GM10248 (cell line): ENCODE measurements around the gene SLC25A48.

Experiments
- CTCF ChIA-PET: fragments of 300-600 bp; sonication (Branson Sonifier 250); formaldehyde crosslinking; extraction: SDS; loops from one replicate; lab custom pipeline; 2021; ENCODE audit warnings: antibody characterized with exemption; lab: Yijun Ruan, JAX
- POLR2A ChIA-PET: fragments of 350-650 bp; sonication (Branson Sonifier 250); formaldehyde crosslinking; extraction: SDS; loops from one replicate; lab custom pipeline; 2020; ENCODE audit warnings: antibody characterized with exemption; lab: Yijun Ruan, JAX
- DNase-seq: peaks from one replicate; pipeline ENCODE4 v3.0.0; 2012; ENCODE audit errors: extremely low spot score
- TF ChIP-seq, protein P1 (sequence below): IDR thresholded peaks from 2 replicates; pipeline ENCODE4 v1.5.1; 2012; ENCODE audit warnings: mild to moderate bottlenecking, low read depth; ENCODE audit errors: extremely low read depth, missing control alignments, control extremely low read depth

Gene SLC25A48

DNA sequence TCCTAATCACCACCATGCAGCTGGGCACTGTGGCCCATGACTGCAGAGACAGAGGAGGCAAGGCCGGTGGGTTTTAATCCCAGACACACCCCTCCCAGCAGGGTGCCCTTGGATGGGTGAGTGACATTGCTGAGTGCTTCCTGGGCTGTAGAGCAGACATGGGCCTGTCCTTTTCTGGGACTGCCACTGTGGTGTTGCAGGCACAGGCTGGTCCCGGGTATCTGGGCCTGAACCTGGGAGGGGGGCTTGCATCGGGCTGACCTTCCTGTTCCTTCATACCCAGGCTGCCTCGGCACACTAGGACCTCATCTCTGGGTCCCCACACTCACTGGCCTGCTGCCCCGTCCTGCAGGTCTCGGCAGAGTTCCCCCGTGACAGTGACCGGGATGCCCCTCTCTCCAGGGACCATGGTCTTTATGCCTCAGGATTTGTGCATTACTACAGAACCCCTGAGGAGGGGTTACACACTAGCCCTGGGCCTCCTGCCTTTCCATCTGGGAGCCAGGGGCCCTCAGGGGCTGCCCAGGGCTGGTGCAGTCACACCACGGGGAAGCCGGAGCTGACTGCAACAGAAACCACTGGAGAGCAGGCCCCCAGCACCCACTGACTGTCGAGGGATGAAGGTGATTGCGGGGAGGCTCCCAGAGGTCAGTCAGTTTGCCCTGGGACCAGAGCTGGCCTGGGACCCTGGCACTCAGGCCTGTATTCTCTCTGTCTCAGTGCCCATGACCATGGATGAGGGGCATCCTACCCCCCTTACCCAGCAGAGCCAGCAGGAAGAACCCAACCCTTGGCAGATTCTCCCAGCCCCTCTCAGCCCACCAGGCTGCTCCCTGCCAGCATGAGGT is 8.9 kb upstream of the SLC25A48 start:
- no peak for DNase-seq
- TF ChIP-seq, protein P1, sequence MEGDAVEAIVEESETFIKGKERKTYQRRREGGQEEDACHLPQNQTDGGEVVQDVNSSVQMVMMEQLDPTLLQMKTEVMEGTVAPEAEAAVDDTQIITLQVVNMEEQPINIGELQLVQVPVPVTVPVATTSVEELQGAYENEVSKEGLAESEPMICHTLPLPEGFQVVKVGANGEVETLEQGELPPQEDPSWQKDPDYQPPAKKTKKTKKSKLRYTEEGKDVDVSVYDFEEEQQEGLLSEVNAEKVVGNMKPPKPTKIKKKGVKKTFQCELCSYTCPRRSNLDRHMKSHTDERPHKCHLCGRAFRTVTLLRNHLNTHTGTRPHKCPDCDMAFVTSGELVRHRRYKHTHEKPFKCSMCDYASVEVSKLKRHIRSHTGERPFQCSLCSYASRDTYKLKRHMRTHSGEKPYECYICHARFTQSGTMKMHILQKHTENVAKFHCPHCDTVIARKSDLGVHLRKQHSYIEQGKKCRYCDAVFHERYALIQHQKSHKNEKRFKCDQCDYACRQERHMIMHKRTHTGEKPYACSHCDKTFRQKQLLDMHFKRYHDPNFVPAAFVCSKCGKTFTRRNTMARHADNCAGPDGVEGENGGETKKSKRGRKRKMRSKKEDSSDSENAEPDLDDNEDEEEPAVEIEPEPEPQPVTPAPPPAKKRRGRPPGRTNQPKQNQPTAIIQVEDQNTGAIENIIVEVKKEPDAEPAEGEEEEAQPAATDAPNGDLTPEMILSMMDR, result no peak
- POLR2A ChIA-PET, result no interaction called here
- CTCF ChIA-PET, result no interaction called here

DNA sequence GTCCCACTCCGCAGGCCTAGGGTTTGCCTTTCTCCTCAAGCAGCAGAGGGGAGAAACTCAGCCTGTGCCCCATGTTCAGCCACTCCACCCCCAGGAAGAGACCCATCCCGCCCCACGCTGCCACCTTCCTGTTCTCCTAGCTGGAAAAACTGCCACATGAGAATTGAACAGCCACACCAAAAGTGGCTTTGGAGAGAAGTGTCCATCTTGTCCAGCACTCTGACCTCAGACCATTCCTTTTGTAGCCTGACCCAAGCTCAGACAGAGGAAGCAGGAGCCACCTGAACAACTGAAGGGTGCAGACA is 8.3 kb upstream of the SLC25A48 start:
- TF ChIP-seq, protein P1, result no peak
- DNase-seq, result no peak
- CTCF ChIA-PET, result no interaction called here
- POLR2A ChIA-PET, result no interaction called here

DNA sequence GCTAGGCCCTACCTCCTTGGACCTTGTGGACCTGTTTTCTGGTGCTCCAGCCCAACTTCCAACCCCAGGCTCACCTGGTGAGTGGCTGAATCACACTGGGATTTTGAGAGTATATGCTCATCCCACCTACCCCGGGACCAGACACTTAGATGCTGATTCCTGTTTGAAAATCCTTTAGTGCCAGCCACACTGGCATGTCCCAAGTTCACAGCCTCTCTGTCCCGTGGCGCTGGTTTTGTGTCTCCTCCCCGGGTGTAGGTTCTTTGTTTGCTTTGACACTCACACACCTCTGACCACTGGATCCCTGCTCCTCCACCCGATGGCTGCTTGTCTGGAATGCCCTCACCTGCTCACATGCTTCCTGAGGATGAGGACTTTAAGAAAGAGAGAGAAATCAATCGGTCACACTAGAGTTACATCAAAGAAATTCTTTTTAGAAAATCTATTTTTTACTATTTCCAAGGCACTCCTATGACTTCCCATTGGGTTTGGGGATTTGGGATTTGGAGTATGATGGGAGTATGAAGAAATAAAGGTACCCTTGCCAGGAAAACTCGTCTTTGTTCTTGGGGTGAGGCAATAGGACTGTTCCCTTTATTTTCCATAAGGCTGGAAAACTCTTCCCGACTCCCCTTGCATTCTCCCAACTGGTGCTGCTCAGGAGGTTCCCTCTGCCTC is 7.3 kb upstream of the SLC25A48 start:
- POLR2A ChIA-PET, result no interaction called here
- DNase-seq, result no peak
- TF ChIP-seq, protein P1, result no peak
- CTCF ChIA-PET, result interaction anchor here (0.7 to 4.9 kb wide), 3 partner anchors 9 to 266 kb away, joined by 3 to 77 read pairs (median 30); no protein-coding TSS in a partner anchor

DNA sequence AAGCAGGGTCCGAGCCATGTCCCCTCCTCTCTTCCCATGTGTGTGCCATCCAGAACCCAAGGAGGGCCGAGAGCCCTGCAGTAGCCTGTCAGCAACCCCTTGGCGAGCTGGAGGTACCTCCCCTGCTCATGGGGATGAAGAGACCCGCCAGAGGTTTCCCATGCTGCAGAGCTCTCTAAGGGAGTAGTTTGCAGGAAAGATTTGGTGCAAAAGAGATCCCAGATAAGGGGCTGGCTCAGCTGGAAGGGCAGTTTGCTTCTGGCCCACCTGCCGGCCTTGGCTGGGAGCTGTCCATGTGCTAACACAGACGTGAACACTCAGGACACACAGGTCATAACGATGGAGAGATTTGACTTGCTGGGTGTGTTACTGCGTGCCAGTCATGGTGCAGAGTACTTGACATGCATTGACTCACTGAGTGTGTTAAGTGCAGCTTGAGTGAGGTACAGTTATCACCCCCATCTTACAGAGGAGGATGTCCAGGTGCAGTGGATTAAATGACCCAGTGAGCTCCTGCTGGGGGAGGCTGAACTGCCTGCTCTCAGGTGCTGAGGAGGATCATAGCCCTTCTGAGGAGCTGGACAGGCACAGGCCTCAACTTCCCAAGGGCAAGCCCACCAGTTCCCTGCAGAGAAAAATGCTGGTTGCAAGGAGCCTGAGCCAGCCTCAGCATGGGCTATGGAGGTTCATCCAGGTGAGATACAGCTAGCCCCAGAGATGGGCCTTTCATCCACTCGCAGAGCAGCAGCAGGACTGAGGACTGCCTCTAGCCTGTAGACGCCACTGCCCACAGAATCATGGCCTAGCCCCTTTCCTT is 6.3 kb upstream of the SLC25A48 start:
- POLR2A ChIA-PET, result no interaction called here
- CTCF ChIA-PET, result interaction anchor here (0.7 to 4.9 kb wide), 7 partner anchors 10 to 273 kb away, joined by 3 to 77 read pairs (median 4); no protein-coding TSS in a partner anchor
- no peak for DNase-seq

DNA sequence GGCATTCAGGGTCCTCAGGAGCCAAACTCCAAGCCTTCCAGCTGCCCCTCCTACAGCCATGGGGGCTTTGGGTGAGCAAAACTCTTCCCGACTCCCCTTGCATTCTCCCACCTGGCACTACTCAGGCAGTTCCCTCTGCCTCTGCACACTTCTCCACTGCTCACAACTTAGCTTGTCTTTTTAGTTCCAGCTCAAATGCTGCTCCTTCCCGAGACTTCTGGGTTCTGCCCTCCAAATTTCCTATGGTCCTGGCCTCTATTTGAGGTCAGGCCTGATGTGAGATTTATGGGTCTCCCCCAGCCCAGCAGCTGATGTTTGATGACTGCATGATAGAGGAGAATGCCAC is 5.7 kb upstream of the SLC25A48 start:
- ChIA-PET POLR2A (no interaction called here), CTCF (interaction anchor here (1.1 to 4.9 kb wide), 6 partner anchors 11 to 273 kb away, joined by 3 to 77 read pairs (median 9); no protein-coding TSS in a partner anchor)
- DNase-seq, result no peak
- TF ChIP-seq, protein P1, result no peak

More for the DNA sequence above, 6.3 kb upstream of the SLC25A48 start:
- TF ChIP-seq, protein P1, result no peak

DNA sequence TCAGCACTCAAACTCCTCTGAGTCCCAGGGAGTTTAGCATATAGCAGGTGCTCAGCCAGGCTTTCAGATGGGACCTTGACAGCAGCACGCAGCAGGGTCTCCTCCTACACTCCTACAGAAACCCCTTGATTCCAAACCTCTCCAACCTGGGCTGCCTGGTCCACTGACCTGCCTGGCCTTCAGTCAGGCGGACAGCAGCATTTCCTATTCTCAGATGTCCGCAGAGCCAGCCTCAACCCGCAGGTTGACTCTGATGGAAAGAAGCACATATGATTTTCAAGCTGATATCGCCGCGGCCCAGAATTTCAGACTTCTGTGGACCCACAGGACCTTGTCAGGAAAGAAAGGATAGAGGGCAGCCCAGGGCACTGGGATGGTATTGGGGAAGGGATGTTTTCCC is 5.3 kb upstream of the SLC25A48 start:
- ChIA-PET POLR2A (no interaction called here), CTCF (interaction anchor here (1.1 to 4.9 kb wide), 9 partner anchors 10 to 277 kb away, joined by 4 to 77 read pairs (median 7); no protein-coding TSS in a partner anchor)
- no peak for DNase-seq
- TF ChIP-seq, protein P1, result no peak
